HG02571 (cell line): ENCODE data around the gene GSC.
"Not testable (repeated sequence)": the region's sequence is repeated elsewhere in the genome, so short reads cannot be mapped to it uniquely, and the experiment has no call there.

ENCODE experiments used
- ATAC-seq: cut with Tn5 transposase; IDR thresholded peaks from one replicate; pipeline ENCODE4 v1.9.1; 2021; ENCODE audit warnings: mild to moderate bottlenecking, moderate library complexity; ENCODE audit not compliant: unreplicated experiment

The GSC gene

GRCh38 chr14:94747739-94748138 lies 22.2 kb downstream of the GSC start:
- ATAC-seq, result no peak

DNA sequence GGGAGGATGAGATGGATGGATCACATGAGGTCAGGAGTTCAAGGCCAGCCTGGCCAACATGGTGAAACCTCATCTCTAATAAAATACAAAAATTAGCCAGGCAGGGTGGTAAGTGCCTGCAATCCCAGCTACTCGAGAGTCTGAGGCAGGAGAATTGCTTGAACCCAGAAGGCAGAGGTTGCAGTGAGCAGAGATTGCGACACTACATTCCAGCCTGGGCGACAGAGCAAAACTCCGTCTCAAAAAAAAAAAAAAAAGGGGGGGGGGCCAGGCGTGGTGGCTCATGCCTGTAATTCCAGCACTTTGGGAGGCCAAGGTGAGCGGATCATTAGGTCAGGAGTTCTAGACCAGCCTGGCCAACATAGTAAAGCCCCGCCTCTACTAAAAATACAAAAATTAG lies 22.8 kb downstream of the GSC start:
- ATAC-seq, result not testable (repeated sequence)

- no peak for ATAC-seq
Observed at GRCh38 chr14:94746131-94746530, 23.8 kb downstream of the GSC start.

GRCh38 chr14:94738751-94739150 lies 31.2 kb downstream of the GSC start:
- no peak for ATAC-seq

DNA sequence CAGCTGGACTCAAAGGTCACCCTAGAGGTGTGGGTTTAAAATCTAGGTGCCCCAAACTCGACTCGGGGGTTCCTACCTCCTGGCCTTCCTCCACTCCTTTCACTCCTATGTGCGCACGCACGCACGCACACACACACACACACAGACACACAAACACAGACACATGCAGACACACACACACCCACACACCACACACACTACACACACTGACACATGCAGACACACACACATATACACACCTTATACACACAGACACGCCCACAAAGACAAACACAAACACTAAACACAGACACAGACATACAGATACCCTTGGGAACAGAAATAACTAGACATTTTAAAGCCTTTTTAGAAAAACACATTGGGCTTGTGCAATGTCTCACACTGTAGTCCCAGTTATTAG lies 31.8 kb downstream of the GSC start:
- no peak for ATAC-seq

DNA sequence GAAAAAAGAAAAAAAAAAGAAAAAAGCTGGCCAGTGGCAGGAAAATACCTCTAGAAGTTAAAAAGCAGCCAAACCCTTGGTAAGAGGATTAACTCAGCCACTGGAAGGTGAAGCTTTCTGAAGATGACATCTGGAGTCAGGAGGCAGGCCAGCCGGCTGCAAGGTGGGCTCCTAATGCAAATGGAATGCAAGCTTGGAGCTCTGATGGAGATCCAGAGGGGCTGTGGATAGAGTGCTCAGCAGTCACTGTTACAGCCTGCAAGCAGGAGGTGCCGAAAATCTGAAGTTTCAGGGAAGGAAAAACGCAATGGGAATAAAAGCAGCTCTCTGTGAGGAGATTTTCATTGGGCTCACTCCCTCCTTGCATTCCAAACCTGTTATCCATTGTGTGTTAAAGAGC lies 41.0 kb downstream of the GSC start:
- ATAC-seq, result no peak

- ATAC-seq, result not testable (repeated sequence)
Observed at GRCh38 chr14:94728440-94728839, 41.5 kb downstream of the GSC start.

GRCh38 chr14:94726649-94727048 lies 43.3 kb downstream of the GSC start:
- not testable (repeated sequence) for ATAC-seq

GRCh38 chr14:94724993-94725392 lies 44.9 kb downstream of the GSC start:
- ATAC-seq, result no peak

DNA sequence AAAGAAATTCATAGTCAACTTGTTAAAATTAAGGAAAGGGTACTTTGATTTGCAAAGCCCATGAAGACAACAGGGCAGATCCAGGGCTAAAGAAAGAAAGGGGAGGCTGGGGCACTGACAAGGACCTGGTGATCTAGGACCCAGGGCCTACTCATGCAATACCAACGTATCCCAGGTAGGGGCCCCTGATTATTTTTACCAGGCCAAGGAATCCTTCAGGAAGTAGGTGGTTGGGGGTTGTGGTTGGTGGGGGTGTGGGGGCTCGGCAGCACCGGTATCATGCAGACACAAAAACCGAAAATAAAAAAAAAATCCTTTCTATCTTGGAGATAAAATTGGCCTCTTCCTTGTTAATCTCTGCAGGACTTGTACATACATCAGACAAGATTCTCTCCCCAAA lies 47.5 kb downstream of the GSC start:
- ATAC-seq, result no peak
